ENCODE measurements around the gene STAP2.

The STAP2 gene

GRCh38 chr19:4369109-4369887 lies 30.7 kb upstream of the STAP2 start:
- H3K4me3 ChIP-seq (ENCODE audit: control insufficient read depth, low read depth, low read length) = no peak overlapping the region

GRCh38 chr19:4368128-4368820 lies 29.6 kb upstream of the STAP2 start:
- no peak for DNase-seq (ENCODE audit: low read depth)
- TF ChIP-seq CTCF (IDR thresholded peaks at IDR 0.05; ENCODE audit: control insufficient read depth, insufficient read depth, low read depth, low read length, missing control alignments) = no peak
- no peak overlapping the region for H3K4me3 ChIP-seq (ENCODE audit: control insufficient read depth, low read depth, low read length)

More at GRCh38 chr19:4369109-4369887, 30.7 kb upstream of the STAP2 start:
- TF ChIP-seq CTCF (IDR thresholded peaks at IDR 0.05; ENCODE audit: control insufficient read depth, insufficient read depth, low read depth, low read length, missing control alignments) = no peak
- DNase-seq (ENCODE audit: low read depth) = no peak

GRCh38 chr19:4367781-4368127 lies 29.1 kb upstream of the STAP2 start:
- no peak for DNase-seq (ENCODE audit: low read depth)
- no peak for TF ChIP-seq CTCF (IDR thresholded peaks at IDR 0.05; ENCODE audit: control insufficient read depth, insufficient read depth, low read depth, low read length, missing control alignments)

GRCh38 chr19:4367336-4367723 lies 28.7 kb upstream of the STAP2 start:
- H3K4me3 ChIP-seq (ENCODE audit: control insufficient read depth, low read depth, low read length) = no peak overlapping the region
- DNase-seq (ENCODE audit: low read depth) = no peak
- no peak for TF ChIP-seq CTCF (IDR thresholded peaks at IDR 0.05; ENCODE audit: control insufficient read depth, insufficient read depth, low read depth, low read length, missing control alignments)

More at GRCh38 chr19:4367781-4368127, 29.1 kb upstream of the STAP2 start:
- no peak overlapping the region for H3K4me3 ChIP-seq (ENCODE audit: control insufficient read depth, low read depth, low read length)

GRCh38 chr19:4366666-4367335 lies 28.2 kb upstream of the STAP2 start:
- H3K4me3 ChIP-seq (ENCODE audit: control insufficient read depth, low read depth, low read length) = no peak overlapping the region
- no peak for DNase-seq (ENCODE audit: low read depth)
- TF ChIP-seq CTCF (IDR thresholded peaks at IDR 0.05; ENCODE audit: control insufficient read depth, insufficient read depth, low read depth, low read length, missing control alignments) = no peak

GRCh38 chr19:4365791-4366665 lies 27.4 kb upstream of the STAP2 start:
- H3K4me3 ChIP-seq (ENCODE audit: control insufficient read depth, low read depth, low read length) = no peak overlapping the region
- DNase-seq (ENCODE audit: low read depth) = no peak
- no peak for TF ChIP-seq CTCF (IDR thresholded peaks at IDR 0.05; ENCODE audit: control insufficient read depth, insufficient read depth, low read depth, low read length, missing control alignments)
